NCI-H345 (cell line): ENCODE measurements around the gene FSTL3.

Experiments used
- DNase-seq: peaks from one replicate; lab custom pipeline; 2025; lab: John Stamatoyannopoulos, UW

Gene FSTL3

DNA sequence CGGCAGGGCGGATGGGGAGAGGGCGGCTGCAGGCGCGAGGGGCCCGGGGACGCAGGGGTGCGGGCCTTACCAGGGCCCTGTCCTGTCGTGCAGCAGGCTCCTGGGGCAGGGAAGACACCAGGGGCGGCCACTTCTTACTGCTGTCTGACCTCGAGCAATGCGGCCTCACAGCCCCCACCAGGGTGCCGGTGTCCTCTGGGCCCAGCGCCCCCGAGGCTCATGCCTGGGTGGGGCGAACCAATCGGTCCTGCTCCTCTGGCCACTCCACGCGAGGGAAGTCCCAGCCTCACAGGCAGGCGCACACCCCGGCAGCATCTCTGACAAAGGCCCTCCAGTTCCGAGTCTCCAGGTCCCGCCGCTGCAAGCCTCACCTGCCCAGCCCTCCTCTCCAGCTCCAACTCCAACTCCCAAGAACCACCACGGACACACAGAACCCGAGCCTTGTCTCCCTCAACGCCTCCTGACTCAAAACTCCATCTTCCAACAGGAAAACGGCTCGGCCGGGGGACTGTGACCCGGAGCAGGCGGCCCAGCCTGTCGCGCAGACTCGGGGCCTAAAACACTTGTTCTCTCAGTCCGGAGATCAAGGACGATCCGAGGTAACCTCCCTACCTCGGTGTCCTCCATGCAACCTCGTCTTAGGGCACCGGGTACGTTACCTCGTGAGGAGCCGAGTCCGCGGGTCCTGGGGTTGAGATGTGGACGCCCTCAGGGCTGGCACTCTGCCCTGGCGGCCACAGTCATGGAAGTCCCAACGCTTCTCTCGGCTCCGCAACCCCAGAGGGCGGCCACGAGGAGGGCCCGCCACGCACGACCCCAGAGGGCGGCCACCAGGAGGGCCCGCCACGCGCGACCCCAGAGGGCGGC, 30.0 kb upstream of the FSTL3 start:
- no peak for DNase-seq

GRCh38 chr19:646779-647565, 29.2 kb upstream of the FSTL3 start:
- DNase-seq: no peak

GRCh38 chr19:647566-648284, 28.5 kb upstream of the FSTL3 start:
- DNase-seq: no peak

- no peak for DNase-seq
These were observed 27.9 kb upstream of the FSTL3 start for GRCh38 chr19:648305-648704.

- no peak for DNase-seq
These were observed 27.0 kb upstream of the FSTL3 start for GRCh38 chr19:648904-649801.

GRCh38 chr19:650121-650520, 26.1 kb upstream of the FSTL3 start:
- no peak for DNase-seq

GRCh38 chr19:651114-651818, 24.9 kb upstream of the FSTL3 start:
- no peak for DNase-seq

DNA sequence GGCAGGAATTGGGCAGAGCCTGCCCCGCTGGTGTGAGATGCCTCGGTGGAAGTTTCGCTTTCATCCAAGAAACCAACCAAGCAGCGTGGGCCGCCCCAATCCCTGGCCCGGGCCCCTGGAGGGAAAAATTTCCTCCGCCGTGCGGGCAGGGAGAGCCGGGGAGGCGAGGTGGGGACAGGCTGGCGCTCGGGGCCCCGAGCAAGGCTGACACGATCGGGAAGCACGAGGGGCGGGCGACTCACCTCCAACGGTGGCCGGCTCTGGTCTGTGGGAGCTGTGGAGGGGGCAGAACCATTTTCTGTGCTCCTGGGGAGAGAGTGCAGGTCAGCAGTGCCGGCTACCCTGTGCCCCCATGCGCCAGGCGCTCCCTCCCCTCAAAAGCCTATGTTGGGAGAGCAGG, 24.2 kb upstream of the FSTL3 start:
- no peak for DNase-seq

GRCh38 chr19:652467-653389, 23.5 kb upstream of the FSTL3 start:
- DNase-seq: no peak

DNA sequence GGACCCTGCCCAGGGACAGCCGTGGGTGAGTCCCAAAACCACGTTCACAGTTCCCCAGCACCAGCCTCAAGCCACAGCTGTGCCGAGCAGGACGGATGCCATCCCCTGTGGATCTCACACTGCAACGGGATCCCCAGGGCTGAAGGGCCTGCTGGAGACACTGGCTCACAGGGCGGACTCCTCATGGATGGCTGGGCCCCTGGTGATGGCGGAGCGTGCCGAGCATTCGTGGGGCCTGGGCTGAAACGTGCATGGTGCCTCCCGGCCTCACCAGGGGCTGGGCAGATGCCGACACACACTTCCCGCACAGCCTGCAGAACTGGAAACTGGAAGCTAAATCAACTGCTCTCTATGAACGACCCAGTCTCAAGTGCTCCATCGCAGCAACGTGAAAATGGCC, 22.8 kb upstream of the FSTL3 start:
- no peak for DNase-seq

- DNase-seq: no peak
These were observed 20.5 kb upstream of the FSTL3 start for GRCh38 chr19:655691-656090.

DNA sequence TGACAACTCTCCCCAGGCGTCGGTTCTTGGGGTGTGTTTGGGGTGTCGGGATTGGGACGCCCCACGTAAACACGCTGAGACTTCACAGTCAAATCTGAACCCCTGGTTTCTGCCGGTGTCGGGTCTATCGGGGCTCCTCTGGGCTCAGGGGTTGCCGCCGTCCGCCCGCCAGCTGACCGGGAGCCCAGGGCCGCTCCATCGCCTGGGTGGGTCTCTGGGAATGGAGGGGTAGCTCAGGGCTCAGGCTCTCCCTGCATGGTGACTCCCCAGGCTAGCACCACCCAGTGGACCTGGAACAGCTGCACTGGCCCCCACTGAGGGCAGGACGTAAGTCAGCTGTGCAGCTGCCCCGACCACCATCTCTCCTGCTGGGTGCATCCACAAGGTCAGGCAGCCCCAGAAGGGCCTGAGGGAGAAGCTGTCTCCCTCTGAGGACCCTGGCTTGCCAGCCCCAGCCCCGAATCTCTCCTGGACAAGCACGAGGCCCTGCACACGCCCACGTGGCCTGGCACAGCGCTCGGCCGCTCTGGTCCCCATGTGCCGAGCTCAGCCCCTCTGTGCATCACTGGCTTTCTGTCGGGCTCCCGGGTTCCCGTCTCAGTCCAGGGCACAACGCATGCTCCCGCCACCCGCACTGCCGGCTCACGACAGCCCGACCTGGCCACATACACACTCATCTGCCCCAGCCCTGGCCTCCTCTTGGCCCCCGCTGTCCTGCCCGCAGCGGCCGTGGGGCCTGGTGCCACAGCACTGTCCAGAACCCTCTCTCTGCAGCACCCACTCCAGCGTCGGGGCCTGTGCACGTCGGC, 19.2 kb upstream of the FSTL3 start:
- DNase-seq: no peak

- no peak for DNase-seq
These were observed 18.6 kb upstream of the FSTL3 start for GRCh38 chr19:657611-658010.

DNA sequence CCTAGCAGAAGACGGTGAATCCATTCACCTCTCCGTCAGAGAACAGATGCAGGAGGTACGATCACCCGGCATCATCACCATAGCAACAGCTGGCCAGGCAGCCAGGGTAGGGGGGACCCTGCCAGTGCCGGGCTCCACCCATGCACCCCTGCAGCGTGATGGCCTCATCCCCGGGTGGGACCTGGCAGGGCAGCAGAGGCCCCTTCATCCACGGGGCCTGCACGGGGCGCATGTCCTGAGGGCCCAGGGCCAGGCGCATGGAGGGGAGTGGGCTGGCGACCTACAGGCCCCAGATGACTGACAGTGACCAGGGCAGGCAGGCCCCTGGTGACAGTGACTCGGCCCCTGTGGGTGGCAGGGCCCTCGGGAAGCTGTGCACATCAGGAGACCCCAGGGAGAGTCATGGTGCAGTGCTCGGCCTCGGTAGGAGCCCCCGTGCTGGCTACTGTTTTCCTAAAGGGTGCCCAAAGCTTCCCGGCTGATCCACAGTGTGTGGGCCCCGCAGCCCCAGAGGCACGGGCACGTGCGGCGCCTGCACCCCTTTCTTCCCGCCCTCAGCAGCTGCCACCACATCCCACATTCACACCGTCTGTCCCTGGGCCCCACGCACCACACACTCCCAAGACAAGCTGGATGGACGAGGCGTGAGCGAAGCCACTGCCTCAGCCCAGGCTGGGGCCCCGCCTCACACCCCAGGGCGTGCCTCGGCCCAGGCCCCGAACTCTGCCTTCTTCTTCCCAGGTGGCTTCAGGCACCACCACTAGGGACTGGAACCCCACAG, 17.9 kb upstream of the FSTL3 start:
- DNase-seq: no peak

GRCh38 chr19:658916-659839, 17.0 kb upstream of the FSTL3 start:
- DNase-seq: no peak

- DNase-seq: no peak
These were observed 15.3 kb upstream of the FSTL3 start for GRCh38 chr19:660793-661426.
